Measurements from ENCODE around the gene SNPH. TPM values are rescaled to one million over a fixed set of nuclear protein-coding genes. Genes with fewer than 3 reads are reported as not detected.

The SNPH gene
- total RNA-seq, 4 donors from 2014 or later = 1.5 to 2.0 (median 1.7) TPM

GRCh38 chr20:1345030-1345755, 79.1 kb downstream of the SNPH start:
- TF ChIP-seq, protein P1, sequence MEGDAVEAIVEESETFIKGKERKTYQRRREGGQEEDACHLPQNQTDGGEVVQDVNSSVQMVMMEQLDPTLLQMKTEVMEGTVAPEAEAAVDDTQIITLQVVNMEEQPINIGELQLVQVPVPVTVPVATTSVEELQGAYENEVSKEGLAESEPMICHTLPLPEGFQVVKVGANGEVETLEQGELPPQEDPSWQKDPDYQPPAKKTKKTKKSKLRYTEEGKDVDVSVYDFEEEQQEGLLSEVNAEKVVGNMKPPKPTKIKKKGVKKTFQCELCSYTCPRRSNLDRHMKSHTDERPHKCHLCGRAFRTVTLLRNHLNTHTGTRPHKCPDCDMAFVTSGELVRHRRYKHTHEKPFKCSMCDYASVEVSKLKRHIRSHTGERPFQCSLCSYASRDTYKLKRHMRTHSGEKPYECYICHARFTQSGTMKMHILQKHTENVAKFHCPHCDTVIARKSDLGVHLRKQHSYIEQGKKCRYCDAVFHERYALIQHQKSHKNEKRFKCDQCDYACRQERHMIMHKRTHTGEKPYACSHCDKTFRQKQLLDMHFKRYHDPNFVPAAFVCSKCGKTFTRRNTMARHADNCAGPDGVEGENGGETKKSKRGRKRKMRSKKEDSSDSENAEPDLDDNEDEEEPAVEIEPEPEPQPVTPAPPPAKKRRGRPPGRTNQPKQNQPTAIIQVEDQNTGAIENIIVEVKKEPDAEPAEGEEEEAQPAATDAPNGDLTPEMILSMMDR (IDR thresholded peaks at IDR 0.05; ENCODE audit: low read depth) = no peak

- TF ChIP-seq, protein P1 (IDR thresholded peaks at IDR 0.05; ENCODE audit: low read depth) = no peak
Observed at GRCh38 chr20:1345756-1346093, 79.6 kb downstream of the SNPH start.

DNA sequence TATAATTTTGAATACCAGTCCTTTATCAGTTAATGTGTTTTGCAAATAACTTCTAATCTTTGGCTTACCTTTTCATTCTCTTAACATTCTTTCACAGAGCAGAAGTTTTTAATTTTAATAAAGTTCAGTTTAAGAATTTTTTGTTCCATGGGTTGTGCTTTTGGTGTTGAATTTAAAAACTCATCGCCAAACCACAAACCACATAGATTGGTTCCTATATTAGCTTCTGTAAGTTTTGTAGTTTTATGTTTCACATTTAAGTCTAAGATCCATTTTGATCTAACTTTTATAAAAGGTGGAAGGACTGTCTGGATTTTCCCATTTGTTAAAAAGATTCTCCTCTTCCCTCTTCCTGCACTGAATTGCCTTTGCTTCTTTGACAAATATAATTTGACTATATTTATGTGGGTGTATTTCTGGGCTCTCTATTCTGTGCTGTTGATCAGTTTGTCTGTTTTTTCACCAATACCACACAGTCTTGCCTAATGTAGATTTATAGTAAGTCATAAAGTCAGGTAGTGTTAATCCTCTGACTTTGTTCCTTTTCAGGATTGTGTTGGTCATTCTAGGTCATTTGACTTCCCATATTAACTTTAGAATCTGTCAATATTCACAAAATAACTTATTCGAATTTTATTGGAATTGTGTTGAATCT, 80.3 kb downstream of the SNPH start:
- TF ChIP-seq, protein P1 (IDR thresholded peaks at IDR 0.05; ENCODE audit: low read depth) = no peak

GRCh38 chr20:1353956-1354355, 87.9 kb downstream of the SNPH start:
- TF ChIP-seq, protein P1 (IDR thresholded peaks at IDR 0.05; ENCODE audit: low read depth) = no peak

DNA sequence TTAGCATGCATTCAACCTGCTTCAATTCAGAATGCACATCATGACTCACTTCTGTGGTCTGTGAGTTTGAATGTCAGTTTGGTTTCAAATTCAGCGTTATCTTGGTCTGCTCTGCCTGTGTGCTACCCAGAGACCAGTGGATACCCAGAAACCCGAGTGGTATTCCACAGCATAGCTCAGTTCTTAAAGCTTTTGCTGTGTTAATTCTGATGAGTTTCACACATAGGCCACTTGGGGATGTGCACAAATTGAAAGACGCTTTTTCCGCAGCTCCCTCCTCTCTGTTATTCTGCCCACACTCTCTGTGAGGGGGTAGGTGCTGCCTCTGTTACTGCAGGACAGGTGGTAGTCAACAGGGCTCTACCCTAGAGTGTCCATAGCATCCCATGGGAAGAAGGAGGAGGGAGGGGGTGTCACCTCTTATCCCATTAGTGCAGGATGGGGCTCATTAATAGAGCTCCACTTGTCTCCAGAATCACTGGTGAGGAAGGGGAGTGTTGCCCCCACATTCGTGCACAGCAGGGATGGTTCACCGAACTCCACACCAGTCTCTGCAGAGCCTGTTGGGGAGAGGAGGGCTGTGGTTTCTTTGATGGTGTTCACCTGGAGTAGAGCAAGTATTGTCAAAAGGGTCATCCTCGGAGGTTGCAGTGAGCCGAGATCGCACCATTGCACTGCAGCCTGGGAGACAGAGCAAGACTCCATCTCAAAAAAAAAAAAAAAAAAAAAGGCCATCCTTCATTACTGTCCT, 92.0 kb downstream of the SNPH start:
- TF ChIP-seq, protein P1 (IDR thresholded peaks at IDR 0.05; ENCODE audit: low read depth) = no peak

Other genes starting within 250 kb of the SNPH start
- 100 to 1,000 TPM in 1 of 4 donors, 10 to 100 TPM in 3; 48.0 to 102 (median 57.8) TPM for gene PSMF1, start 147.7 kb upstream of the SNPH start, total RNA-seq
- 1 to 10 TPM in 2 of 4 donors, not detected in 2; 1.1 to 2.1 TPM for gene TMEM74B, start 81.3 kb upstream of the SNPH start, total RNA-seq
- 1 to 10 TPM in 1 of 4 donors, under 1 TPM in 2, not detected in 1; 0.75 to 1.1 (median 0.85) TPM for gene C20orf202, start 62.8 kb upstream of the SNPH start, total RNA-seq
- not detected for gene RAD21L1, start 40.2 kb upstream of the SNPH start, total RNA-seq
- gene SDCBP2, start 62.8 kb downstream of the SNPH start, total RNA-seq = 10 to 100 TPM in 1 of 4 donors, 1 to 10 TPM in 3; 2.3 to 12.1 (median 6.6) TPM
- 100 to 1,000 TPM; 131 to 257 (median 165) TPM for gene FKBP1A, start 126.8 kb downstream of the SNPH start, total RNA-seq
- gene NSFL1C, start 200.6 kb downstream of the SNPH start, total RNA-seq = 10 to 100 TPM; 43.7 to 60.5 (median 57.8) TPM
- 10 to 100 TPM in 3 of 4 donors, 1 to 10 TPM in 1; 8.5 to 53.7 (median 27.5) TPM for gene SIRPB2, start 225.1 kb downstream of the SNPH start, total RNA-seq

Measured in subcutaneous adipose tissue (tissue), 4 donors.